Stimulated activated CD8-positive, alpha-beta memory T cell treated with anti-CD3 and anti-CD28 coated beads, Interleukin-15, amount 100 ng/mL, for 4 hours (primary cell): ENCODE results near the gene NYNRIN.
"Not testable (repeated sequence)": the region's sequence is repeated elsewhere in the genome, so short reads cannot be mapped to it uniquely, and the experiment has no call there.

Experiments used
- DNase-seq, 2 donors: peaks; one replicate each; pipeline ENCODE4 v3.0.0-alpha.2; 2020; ENCODE audit warnings: low read depth in 2 of 2

NYNRIN gene

GRCh38 chr14:24398653-24399446, at the start of gene NYNRIN:
TSS of gene NYNRIN (plus strand) at chr14:24399003. CDS start at chr14:24399247, 244 bp downstream.
- DNase-seq = no peak

GRCh38 chr14:24349742-24350141, 49.1 kb upstream of the NYNRIN start:
- DNase-seq = no peak

- no peak for DNase-seq
Measured at GRCh38 chr14:24351517-24351916, 47.3 kb upstream of the NYNRIN start.

GRCh38 chr14:24353559-24354481, 45.0 kb upstream of the NYNRIN start:
- DNase-seq = no peak

- DNase-seq = not testable (repeated sequence)
Measured at GRCh38 chr14:24354482-24354825, 44.3 kb upstream of the NYNRIN start.

GRCh38 chr14:24355009-24355408, 43.8 kb upstream of the NYNRIN start:
- DNase-seq = no peak

GRCh38 chr14:24356208-24356607, 42.6 kb upstream of the NYNRIN start:
- DNase-seq = no peak

- no peak for DNase-seq
Measured at GRCh38 chr14:24360281-24360680, 38.5 kb upstream of the NYNRIN start.

GRCh38 chr14:24361326-24361725, 37.5 kb upstream of the NYNRIN start:
- DNase-seq = no peak

- DNase-seq = no peak
Measured at GRCh38 chr14:24362241-24362960, 36.4 kb upstream of the NYNRIN start.

GRCh38 chr14:24363401-24363800, 35.4 kb upstream of the NYNRIN start:
- no peak for DNase-seq

GRCh38 chr14:24364841-24365240, 34.0 kb upstream of the NYNRIN start:
- DNase-seq = no peak

- peak; percentile 27 to 45 for DNase-seq
Measured at GRCh38 chr14:24365600-24366412, 33.0 kb upstream of the NYNRIN start.

- DNase-seq = no peak
Measured at GRCh38 chr14:24366413-24366720, 32.4 kb upstream of the NYNRIN start.

- DNase-seq = no peak
Measured at GRCh38 chr14:24366721-24367513, 31.9 kb upstream of the NYNRIN start.

- no peak for DNase-seq
Measured at GRCh38 chr14:24367514-24368211, 31.1 kb upstream of the NYNRIN start, which contains the start of gene NFATC4. TSS of gene NFATC4 (plus strand) at chr14:24368184. CDS start at chr14:24368341, 157 bp downstream.

GRCh38 chr14:24368212-24368561, 30.6 kb upstream of the NYNRIN start:
- DNase-seq = no peak

- peak in 1 of 2 donors; percentile 35 for DNase-seq
Measured at GRCh38 chr14:24368562-24369252, 30.1 kb upstream of the NYNRIN start.

- DNase-seq = no peak
Measured at GRCh38 chr14:24369463-24369862, 29.3 kb upstream of the NYNRIN start.
